Measurements from ENCODE around the gene PDGFRA.

Gene PDGFRA

DNA sequence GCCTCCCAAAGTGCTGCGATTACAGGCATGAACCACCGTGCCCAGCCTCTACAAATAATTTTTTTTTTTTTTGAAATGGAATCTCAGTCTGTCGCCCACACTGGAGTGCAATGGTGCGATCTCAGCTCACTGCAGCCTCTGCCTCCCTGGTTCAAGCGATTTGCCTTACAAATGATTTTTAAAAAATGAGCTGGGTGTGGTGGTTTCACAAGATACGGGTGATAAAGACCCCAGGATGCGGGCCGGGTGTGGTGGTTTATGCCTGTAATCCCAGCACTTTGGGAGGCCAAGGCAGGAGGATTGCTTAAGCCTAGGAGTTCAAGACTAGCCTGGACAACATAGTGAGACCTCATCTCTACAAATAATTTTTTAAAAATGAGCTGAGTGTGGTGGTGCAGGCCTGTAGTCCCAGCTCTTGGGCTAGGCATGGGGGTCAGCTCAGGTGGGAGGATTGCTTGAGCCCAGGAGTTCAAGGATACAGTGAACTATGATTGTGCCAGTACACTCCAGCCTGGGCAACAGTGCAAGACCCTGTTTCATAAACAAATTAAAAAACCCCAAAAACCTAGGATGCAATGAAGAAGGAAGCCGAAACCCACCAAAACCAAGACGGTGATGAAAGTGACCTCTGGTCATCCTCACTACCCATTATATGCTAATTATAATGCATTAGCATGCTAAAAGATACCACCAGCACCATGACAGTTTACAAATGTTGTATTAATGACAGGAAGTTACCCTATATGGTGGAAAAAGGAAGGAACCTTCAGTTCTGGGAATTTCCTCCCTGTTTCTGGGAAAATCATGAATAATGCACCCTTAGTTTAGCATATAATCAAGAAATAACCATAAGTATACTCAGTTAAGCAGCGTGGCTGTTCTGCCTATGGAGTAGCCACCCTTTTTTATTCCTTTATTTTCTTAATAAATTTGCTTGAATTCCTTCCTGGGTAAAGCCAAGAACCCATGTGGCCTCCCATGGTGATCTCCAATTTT lies 27.7 kb downstream of the PDGFRA start:
- DNase-seq, result no peak

DNA sequence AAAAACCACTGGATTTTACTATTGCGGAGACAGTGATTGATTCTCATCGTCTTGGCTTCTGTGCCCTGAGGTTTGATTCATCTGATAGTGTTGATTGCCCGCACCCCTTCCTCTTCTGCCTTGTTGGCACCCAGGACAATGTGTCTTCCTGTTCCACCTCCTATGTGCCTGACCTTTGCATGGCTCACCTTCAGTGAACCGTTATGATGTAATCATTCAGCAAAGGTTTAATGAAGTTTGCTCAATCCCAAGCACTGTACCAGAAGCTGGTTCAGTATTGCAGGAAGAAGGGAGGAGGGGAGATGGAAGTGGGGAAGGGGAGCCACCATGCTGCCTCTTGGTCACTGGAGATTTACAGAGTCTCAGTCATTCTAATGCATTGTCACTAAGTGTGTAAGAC lies 36.3 kb downstream of the PDGFRA start:
- no peak for DNase-seq

DNA sequence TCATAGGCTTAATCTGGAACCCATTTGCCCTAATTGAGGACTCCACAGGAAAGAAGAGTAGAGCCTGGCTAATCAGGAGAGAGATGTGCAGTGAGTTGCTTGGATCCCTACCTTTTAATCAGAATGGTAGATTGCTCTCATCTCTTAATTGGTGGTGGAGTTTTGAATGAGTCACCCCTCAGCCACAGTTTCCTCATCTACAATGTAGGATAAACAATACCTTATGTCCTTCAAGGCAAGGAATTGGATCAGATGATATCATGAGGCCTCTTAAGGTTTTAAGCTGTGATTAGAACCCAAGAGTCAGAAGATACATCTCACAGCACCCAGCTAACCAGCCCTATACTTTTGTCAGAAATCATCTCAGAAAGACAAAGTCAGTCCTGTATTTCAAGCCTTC lies 39.1 kb downstream of the PDGFRA start:
- no peak for DNase-seq

DNA sequence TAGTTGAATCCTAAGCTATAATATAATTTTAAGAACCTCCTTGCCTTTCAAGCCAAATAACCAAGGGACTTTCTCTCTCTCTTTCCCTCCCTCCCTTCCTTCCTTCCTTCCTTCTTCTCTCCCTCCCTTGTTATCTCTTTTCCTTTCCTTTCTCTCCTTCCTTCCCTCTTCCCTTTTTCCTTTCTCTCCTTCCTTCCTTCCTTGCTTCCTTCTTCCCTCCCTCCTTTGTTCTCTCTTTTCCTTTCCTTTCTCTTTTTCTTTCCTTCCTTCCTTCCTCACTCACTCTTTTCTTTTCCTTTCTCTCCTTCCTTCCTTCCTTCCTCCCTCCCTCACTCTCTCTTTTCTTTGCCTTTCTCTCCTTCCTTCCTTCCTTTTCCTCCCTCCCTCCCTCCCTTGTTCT lies 42.4 kb downstream of the PDGFRA start:
- no peak for DNase-seq

DNA sequence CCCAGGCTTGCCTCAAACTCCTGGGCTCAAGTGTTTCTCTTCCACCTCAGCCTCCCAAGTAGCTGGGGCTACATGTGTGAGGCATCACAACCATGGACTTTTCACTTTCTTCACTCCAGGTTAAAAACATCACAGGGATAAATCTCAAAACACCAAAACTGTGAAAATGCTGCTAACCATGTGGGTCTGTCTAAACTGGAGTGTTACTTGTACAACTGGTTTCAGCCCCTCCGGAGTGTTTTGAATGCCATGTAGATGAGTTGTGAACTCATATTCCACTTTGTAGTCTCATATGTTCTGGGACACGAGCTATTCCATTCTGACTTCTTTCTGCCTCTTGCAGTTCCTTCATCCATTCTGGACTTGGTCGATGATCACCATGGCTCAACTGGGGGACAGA lies 43.0 kb downstream of the PDGFRA start:
- no peak for DNase-seq

DNA sequence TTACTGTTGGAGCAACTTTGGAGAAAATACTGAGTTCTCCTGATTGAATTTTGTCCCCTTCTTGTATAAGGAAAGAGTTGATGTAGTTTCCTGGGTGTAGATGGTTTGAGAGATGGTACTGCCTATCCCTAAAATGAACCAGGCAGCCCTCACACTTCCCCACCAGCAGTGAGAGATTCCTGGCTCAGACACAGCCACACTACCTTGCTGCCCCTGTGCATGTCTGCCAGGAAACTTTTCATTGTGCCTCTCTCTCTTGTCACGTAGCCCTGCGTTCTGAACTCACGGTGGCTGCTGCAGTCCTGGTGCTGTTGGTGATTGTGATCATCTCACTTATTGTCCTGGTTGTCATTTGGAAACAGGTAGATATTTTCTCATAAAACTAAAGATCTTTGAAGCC lies 45.2 kb downstream of the PDGFRA start:
- no peak for DNase-seq

DNA sequence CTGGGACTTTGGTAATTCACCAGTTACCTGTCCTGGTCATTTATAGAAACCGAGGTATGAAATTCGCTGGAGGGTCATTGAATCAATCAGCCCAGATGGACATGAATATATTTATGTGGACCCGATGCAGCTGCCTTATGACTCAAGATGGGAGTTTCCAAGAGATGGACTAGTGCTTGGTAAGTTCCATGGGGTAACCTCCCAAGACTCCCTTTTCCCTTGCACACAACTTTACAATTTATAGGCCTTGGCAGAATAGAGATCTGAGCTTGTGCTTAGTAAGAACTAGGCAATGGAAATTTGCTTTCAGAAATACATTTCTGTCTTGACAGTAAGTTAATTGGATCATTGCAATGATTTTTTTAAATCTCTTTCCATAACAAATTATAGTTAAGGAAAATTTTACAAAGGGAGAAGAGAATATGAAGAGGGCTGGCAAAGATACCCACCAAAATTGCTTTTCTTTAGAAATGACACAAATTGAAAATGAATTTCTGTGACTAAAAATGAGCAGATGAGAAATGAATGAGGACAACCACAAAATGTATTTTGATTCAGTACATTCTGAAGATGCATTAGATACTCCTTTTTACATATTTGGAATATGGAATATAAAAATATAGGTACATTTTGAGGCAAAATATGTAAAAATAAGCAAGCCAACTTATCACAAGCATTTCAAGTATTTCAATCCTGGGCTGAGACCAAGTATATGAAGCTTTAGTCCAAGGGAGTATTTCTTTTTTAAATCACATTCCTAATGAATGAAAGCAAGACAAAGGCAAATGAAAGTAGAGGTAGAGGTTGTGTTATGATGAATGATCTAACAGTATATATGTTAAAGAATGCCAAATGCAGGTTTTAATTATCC lies 45.9 kb downstream of the PDGFRA start:
- DNase-seq, result no peak

DNA sequence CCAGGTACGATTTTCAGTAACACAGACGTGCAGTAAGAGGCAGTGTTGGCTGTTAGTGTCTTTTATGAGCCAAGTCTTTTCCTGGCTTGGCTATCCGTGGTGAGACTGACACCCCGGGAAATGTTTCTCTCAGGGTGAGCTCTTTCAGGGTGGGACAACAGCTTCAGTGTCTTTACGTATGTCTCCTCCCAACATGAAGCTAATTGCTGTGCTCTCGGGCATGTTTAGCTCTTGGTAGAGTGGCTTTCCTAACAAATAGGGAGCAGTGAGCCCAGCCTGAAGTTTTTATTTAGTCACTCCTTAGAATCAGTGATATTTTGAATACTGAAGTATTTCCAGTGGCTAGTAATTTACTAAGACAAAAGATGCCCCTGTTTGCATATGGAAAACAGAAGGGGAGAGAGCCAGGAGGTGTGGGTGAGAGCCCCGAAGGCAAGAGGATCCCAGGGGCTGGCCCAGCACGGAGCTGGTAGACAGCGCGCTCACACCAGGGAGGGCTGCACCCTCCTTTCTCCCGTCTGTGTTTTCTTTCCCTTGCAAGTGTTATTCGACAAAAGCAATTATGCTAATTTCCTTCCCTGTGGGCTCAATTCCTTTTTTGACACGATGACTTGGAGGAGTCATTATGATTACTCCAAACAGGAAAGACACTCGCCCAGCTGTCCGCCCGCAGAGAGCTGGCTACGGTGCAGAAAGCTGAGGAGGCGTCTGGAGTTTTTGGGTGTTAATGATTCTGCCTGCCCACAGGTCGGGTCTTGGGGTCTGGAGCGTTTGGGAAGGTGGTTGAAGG lies 47.7 kb downstream of the PDGFRA start:
- DNase-seq, result no peak

DNA sequence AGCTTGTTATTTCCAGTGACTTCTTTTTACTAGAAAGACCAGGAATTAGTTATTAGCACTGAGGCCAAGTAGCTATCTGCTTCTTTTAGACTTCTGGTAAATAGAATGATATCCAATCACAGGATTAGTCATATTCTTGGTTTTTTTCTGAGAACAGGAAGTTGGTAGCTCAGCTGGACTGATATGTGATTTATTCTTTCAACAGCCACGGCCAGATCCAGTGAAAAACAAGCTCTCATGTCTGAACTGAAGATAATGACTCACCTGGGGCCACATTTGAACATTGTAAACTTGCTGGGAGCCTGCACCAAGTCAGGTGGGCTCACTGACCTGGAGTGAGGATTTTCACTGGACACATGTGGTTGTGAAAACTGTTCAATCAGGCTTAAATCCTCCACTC lies 48.6 kb downstream of the PDGFRA start:
- no peak for DNase-seq

DNA sequence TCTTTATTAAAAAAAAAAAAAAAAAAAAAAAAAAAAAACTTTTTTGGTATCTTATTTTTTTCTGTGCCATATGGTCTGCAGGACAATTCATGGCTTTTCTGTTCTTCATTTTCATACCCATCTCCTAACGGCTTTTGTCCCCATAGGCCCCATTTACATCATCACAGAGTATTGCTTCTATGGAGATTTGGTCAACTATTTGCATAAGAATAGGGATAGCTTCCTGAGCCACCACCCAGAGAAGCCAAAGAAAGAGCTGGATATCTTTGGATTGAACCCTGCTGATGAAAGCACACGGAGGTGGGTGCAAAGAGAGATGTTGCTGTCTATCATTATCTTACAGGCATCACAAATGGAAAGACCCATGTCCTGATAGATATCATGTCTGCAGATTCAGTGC lies 49.1 kb downstream of the PDGFRA start:
- no peak for DNase-seq

DNA sequence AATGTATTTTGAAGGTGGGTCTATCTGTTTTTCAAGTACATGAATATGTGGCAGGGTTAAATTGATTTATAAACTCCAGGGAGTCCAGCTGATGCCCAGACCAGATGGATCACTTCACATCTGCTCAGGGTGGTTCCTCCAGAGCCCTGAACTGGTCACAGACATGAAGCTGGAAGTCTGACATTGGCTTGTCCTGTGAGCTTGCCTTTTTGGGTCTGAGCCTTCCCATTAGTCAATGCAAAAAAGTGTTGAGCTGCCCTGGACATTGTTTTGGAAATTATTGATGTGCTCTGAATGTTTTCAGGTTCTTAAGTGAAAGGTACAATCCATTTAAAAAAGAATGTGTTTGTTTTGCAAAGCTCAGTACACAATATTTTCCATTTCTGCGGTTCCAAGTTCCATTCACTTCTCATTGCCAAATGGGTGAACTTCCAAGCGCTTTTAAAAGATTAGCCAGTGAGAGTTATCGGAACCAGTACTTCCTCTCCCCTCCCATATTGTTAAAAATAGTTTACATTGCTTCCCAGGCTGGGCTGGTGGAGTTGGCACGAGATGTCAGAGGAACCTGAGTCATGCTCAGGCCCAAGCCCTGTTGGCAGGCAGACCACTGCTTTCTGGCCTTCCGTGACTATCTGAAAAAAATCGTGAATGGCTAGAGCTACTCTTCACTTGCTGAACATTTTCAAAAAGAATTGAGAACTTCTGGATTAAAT lies 52.1 kb downstream of the PDGFRA start:
- DNase-seq, result no peak

DNA sequence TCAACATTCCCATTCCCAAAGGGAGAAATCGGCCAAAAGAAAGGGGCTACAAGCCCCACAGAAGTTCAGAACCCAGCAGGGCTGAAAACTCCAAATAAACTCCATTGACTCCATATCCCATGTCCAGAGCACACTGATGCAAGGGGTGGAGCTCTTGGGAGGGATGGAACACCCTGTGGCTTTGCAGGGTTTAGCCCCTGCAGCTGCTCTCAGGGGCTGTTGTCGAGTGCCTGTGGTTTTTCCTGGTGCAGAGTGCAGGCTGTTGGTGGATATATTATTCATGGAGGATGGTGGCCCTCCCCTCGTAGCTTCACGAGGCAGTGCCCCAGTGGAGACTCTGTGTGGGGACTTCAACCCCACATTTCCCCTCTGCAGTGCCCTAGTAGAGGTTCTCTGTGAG lies 53.7 kb downstream of the PDGFRA start:
- no peak for DNase-seq

DNA sequence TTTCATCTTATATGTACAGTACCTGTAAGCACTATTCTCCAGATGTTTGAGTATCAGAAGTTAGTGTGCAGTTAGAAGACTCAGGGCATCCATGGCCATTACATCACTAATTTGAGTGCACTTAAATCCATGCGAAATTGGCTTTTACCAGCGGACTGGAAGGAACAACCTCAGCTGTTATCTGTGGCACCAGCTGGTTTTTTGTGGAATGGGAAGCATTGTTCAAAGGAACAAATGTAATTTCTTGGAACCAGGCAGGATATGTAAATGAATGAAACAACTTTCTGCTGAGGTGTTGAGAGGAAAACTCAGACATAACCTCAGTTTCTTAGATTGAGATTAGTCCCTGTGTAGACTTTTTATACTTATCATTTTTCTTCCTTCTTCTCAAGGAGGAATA lies 60.2 kb downstream of the PDGFRA start:
- no peak for DNase-seq

DNA sequence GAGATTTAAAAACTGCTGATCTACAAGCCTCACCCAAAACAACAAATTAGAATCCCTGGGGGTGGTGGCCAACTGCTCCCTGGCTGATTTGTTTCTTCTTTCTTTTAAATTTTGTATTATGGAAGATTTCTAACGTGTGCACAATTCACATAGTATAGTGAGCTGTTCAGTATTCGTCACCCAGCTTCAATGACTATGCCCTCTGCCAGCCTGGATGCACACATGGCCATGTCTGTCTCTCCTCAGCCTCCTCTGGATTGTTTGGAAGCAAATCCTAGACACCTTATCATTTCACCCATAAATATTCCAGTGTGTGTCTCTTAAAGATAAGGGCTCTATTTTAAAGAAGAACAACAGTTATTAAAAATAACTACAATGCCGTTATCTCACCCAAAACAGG lies 61.9 kb downstream of the PDGFRA start:
- no peak for DNase-seq

DNA sequence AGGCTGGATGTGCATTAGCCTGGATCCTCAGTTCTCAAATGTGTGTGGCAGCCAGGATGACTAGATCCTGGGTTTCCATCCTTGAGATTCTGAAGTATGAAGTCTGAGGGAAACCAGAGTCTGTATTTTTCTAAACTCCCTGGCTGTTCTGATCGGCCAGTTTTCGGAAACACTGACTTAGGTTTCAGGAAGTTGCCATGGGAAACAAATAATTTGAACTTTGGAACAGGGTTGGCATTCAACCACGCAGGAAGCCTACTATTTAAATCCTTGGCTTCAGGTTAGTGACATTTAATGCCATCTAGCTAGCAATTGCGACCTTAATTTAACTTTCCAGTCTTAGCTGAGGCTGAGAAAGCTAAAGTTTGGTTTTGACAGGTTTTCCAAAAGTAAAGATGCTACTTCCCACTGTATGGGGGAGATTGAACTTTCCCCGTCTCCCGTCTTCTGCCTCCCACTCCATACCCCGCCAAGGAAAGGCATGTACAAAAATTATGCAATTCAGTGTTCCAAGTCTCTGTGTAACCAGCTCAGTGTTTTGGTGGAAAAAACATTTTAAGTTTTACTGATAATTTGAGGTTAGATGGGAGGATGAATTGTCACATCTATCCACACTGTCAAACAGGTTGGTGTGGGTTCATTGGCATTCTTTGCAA lies 67.6 kb downstream of the PDGFRA start:
- no peak for DNase-seq

DNA sequence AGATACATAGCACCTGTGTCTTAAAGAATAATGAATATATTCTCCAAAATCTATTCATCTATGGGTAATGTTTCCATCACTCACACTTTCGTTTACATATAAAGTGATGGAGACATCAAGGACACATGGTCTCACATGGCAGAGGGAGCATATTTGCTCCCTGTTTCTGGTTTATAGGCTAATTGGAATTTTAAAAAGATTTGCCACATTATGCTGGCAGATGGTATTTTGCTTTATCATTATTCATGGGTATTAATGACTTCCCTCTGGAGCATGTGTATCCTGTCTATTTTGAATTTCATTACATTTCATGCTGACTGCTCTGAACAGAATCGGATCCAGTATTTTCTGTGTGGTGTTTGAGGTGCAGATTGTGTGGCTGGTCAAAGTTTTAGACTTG lies 79.0 kb downstream of the PDGFRA start:
- no peak for DNase-seq

DNA sequence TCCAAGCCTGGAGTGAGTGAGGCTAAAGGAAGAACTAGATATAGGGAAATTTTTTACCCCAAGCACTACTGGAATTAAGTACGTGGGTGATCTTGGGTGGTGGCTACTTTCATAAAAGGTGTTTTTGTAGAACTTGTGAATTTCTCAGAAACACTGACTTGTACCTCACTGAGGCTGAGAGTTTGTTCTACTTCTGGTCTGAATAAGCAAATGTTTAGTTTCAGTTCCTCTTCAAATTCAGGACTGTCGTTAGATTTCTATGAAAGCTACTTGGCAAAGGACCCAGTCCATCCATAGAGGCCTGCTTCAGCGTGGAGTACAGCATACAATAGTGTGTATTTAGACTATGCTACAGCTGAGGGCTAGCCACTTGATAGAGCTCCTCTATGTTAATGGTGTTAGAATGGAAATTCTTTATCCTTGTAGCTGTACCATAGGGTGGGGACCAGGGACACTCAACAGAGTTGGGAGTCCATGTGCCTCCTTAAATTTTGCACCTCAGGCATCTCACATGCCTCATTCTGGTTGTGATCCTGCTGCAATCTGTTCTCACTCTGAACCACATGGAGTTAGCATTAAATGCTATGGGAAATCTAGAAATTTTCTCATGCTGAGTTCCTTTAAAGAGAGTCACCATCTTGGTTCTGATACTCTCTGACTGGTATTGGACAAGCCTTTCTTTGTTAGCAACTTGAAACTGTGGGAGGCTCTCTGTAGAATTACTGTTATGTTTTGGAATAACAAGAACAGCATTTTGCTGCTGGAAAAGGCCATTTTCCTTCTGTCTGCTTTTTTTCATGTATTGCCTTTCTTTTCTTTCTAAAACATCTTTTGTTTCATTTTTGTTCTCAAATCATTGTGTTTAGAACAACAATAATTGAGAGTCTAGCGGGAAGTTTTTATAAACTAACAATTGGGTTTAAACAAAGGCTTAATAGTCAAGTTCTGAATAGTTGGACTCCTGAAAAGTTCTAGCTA lies 86.8 kb downstream of the PDGFRA start:
- DNase-seq, result no peak

DNA sequence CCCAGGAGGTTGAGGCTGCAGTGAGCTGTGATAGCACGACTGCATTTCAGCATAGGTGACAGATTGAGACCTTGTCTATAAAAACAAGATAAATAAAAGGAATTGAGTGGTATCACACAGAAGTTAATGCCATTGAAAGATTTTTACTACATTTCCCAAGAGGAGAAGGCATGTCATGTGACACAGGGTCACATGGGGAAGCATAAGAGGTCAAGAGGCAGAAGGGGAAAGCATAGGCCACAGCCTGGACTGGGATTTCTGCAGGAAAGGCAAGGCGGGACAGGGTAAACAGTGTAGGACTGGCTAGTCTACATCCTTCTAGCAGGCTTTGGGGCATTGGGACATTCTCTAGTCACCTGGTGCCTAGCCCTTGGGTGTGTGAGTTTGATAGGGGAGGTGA lies 88.6 kb downstream of the PDGFRA start:
- DNase-seq, result no peak

DNA sequence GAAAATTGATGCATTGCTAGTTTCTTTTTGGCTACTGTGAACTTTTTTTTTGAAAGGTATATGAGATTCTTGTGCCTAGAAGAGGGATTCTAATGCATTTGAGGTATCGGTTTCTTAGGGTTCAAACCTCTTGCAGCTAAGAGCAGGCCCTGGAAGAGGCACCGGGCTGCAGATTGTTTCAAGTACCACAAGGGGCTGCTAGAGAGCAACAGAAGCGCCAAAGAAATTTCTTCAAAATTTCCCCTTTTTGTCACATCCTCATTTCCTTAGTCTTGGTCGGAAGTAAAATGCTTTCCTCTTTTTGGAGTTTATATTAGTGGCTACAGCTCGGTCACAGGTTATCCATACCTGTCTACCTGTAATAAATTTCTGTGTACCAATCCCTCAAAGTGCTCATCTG lies 89.8 kb downstream of the PDGFRA start:
- no peak for DNase-seq

DNA sequence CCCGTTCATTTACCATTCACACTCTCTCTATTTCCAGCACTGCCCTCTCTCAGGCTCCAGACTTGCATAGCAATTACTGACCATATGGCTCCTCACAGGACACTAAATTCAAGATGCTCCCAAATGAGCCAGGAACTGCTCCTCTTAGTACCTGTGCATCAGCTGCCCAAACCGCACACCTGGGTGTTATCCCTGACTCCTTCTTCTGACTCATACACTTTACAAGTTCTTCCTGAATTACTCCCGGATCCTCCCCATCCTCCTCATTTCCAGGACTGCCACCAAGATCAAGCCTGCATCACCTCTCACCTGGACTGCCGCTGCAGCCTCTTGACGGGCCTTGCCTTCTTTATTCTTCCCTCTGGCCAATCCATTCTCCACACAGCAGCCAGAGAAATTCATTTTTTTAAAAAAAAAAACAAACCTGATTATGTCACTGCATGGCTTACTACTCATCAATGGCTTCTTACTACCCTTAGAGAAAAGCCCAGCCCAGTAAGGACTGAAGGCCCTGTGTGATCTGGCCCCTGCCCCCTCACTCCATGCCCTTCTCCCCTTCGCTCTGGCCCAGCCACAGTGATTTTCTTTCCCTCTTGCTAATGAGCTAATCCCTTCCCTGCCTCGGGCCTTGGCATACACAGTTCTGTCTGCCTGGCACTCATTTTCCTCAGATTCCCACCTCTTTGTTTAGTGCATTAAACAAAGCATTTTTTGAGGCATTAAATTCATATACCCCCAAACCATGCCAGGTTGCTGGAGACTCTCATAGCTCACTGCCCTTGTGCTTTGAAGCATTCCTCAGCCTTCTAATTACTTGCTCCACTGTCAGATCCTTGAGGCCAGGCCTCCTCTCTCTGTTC lies 92.0 kb downstream of the PDGFRA start:
- DNase-seq, result no peak

Data from NCI-H1436 (cell line).